SU-DHL-6 (cell line): ENCODE results near the gene SCN4A.

Experiments
- H2AFZ ChIP-seq: fragments of 200-600 bp; sonication (generic); 2 replicates; pipeline ENCODE4 v1.6.1; 2014; ENCODE audit warnings: low read depth, mild to moderate bottlenecking, moderate library complexity, mixed read lengths, antibody characterized with exemption, low read length; ENCODE audit not compliant: severe bottlenecking
- H3F3A ChIP-seq: fragments of 200-600 bp; shearing (Covaris generic); 2 replicates; pipeline ENCODE4 v1.6.0; 2016; ENCODE audit warnings: antibody characterized with exemption, mild to moderate bottlenecking; ENCODE audit not compliant: insufficient read depth
- H3K27ac ChIP-seq: fragments of 200-600 bp; sonication (generic); 2 replicates; pipeline ENCODE4 v1.5.1; 2016; ENCODE audit warnings: low read depth, mild to moderate bottlenecking, low read length, moderate library complexity, mixed read lengths
- H3K27me3 ChIP-seq: fragments of 200-600 bp; sonication (generic), shearing (Covaris generic); 2 replicates; pipeline ENCODE4 v1.6.0; 2014; ENCODE audit warnings: mild to moderate bottlenecking, low read length
- H3K36me3 ChIP-seq: fragments of 200-600 bp; sonication (generic); 2 replicates; pipeline ENCODE4 v1.6.1; 2014; ENCODE audit warnings: mild to moderate bottlenecking, low read length, mixed read lengths
- H3K4me2 ChIP-seq: fragments of 300-600, 200-600 bp; shearing (Covaris generic), sonication (generic); 2 replicates; pipeline ENCODE4 v1.6.0; 2014; ENCODE audit warnings: low read length, low read depth, mild to moderate bottlenecking; ENCODE audit not compliant: poor library complexity, severe bottlenecking
- H3K4me3 ChIP-seq: fragments of 200-600 bp; sonication (generic); 2 replicates; pipeline ENCODE4 v1.5.1; 2014; ENCODE audit warnings: antibody characterized with exemption, low read length, mild to moderate bottlenecking, mixed read lengths; ENCODE audit not compliant: insufficient read depth, poor library complexity, severe bottlenecking
- H3K79me2 ChIP-seq: fragments of 200-600 bp; sonication (generic); 2 replicates; pipeline ENCODE4 v1.6.1; 2014; ENCODE audit warnings: mild to moderate bottlenecking, low read length, moderate library complexity; ENCODE audit not compliant: insufficient read depth
- H3K9ac ChIP-seq: fragments of 200-600 bp; sonication (generic); 2 replicates; pipeline ENCODE4 v1.7.0; 2014; ENCODE audit warnings: mild to moderate bottlenecking, low read length
- H3K9me2 ChIP-seq: fragments of 200-600 bp; sonication (generic); replicated peaks from 2 replicates; pipeline ENCODE4 v1.6.1; 2014; ENCODE audit warnings: low read length; ENCODE audit not compliant: insufficient read depth
- H3K9me3 ChIP-seq: fragments of 200-600 bp; sonication (generic); 2 replicates; pipeline ENCODE4 v1.6.1; 2014; ENCODE audit warnings: low read length, mixed read lengths; ENCODE audit not compliant: insufficient read depth
- H4K20me1 ChIP-seq: fragments of 200-600 bp; sonication (generic); 2 replicates; pipeline ENCODE4 v1.6.1; 2014; ENCODE audit warnings: low read depth, mild to moderate bottlenecking, antibody characterized with exemption, low read length, moderate library complexity, mixed read lengths
- CTCF ChIP-seq: fragments of 200-600 bp; sonication (generic); IDR thresholded peaks from one replicate; pipeline ENCODE4 v1.5.1; 2017; ENCODE audit warnings: antibody characterized with exemption, mild to moderate bottlenecking, low read length, moderate library complexity; ENCODE audit not compliant: insufficient read depth, poor library complexity, severe bottlenecking
- EZH2phosphoT487 ChIP-seq: fragments of 200-600 bp; sonication (generic), shearing (Covaris generic); conservative IDR thresholded peaks from 2 replicates; pipeline ENCODE4 v1.6.1; 2018; ENCODE audit warnings: mild to moderate bottlenecking, antibody characterized with exemption, low read length, moderate library complexity, mixed read lengths

SCN4A gene

GRCh38 chr17:63991611-63992010 lies 18.9 kb upstream of the SCN4A start:
- H3K9ac ChIP-seq, result no peak overlapping the region
- no peaks in the 10 kb centered on the region for H4K20me1 ChIP-seq
- H3K36me3 ChIP-seq, result no peaks in the 10 kb centered on the region
- TF ChIP-seq CTCF (no peak), EZH2phosphoT487 (no peak)
- no peaks in the 10 kb centered on the region for H3K9me2 ChIP-seq
- H3K27ac ChIP-seq, result no peak overlapping the region
- H3K79me2 ChIP-seq, result no peaks in the 10 kb centered on the region
- no peak overlapping the region for H3K4me2 ChIP-seq
- no peaks in the 10 kb centered on the region for H3K27me3 ChIP-seq
- H2AFZ ChIP-seq, result no peak overlapping the region
- H3K4me3 ChIP-seq, result no peak overlapping the region
- no peaks in the 10 kb centered on the region for H3K9me3 ChIP-seq
- no peaks in the 10 kb centered on the region for H3F3A ChIP-seq

- no peaks in the 10 kb centered on the region for H4K20me1 ChIP-seq
- no peak overlapping the region for H3K4me3 ChIP-seq
- H3K36me3 ChIP-seq, result no peaks in the 10 kb centered on the region
- no peaks in the 10 kb centered on the region for H3K79me2 ChIP-seq
- H3K27ac ChIP-seq, result no peak overlapping the region
- H3K9ac ChIP-seq, result no peak overlapping the region
- no peaks in the 10 kb centered on the region for H3K9me2 ChIP-seq
- no peak overlapping the region for H3K4me2 ChIP-seq
- H3K27me3 ChIP-seq, result no peaks in the 10 kb centered on the region
- no peaks in the 10 kb centered on the region for H3K9me3 ChIP-seq
- no peak for TF ChIP-seq EZH2phosphoT487
- no peak for TF ChIP-seq CTCF
- no peaks in the 10 kb centered on the region for H3F3A ChIP-seq
- no peak overlapping the region for H2AFZ ChIP-seq
Measured at GRCh38 chr17:63989622-63990345, 17.1 kb upstream of the SCN4A start.

- TF ChIP-seq CTCF (no peak), EZH2phosphoT487 (no peak)
- Histone ChIP-seq H3K9me2 (no peaks in the 10 kb centered on the region), H3K36me3 (no peaks in the 10 kb centered on the region), H3K27ac (no peak overlapping the region), H3K27me3 (no peaks in the 10 kb centered on the region), H4K20me1 (no peaks in the 10 kb centered on the region), H2AFZ (no peak overlapping the region), H3K4me3 (no peak overlapping the region), H3K9me3 (no peaks in the 10 kb centered on the region), H3F3A (no peaks in the 10 kb centered on the region), H3K9ac (no peak overlapping the region), H3K4me2 (no peak overlapping the region), H3K79me2 (no peaks in the 10 kb centered on the region)
Measured at GRCh38 chr17:63988741-63989621, 16.3 kb upstream of the SCN4A start.
